Vagina (tissue), 2 donors: ENCODE data around the gene SORCS2. TPM values are rescaled to one million over a fixed set of nuclear protein-coding genes. Genes with fewer than 3 reads are reported as not detected.

Source experiments
- DNase-seq, 2 donors: peaks; one replicate each; pipeline ENCODE4 v3.0.0-alpha.2; 2017; ENCODE audit errors: extremely low spot score in 2 of 2
- H3K27ac ChIP-seq: fragments of 200-600 bp; sonication (generic); one replicate; pipeline ENCODE4 v1.5.1; 2019
- H3K27me3 ChIP-seq: fragments of 200-600 bp; sonication (generic); one replicate; pipeline ENCODE4 v1.5.1; 2019
- H3K36me3 ChIP-seq, 2 donors: fragments of 200-600 bp; sonication (generic); one replicate each; pipeline ENCODE4 v1.5.1; 2017 to 2019
- H3K4me1 ChIP-seq: fragments of 200-600 bp; sonication (generic); one replicate; pipeline ENCODE4 v1.5.1; 2019
- H3K4me3 ChIP-seq, 2 donors: fragments of 200-600 bp; sonication (generic); 1 replicate in 1 of 2; 2 replicates in 1 of 2; pipeline ENCODE4 v1.5.1; 2016 to 2019
- H3K9me3 ChIP-seq: fragments of 200-600 bp; sonication (generic); one replicate; pipeline ENCODE4 v1.5.1; 2019
- POLR2A ChIP-seq, 2 donors: fragments of 450-650 bp; IDR thresholded peaks; one replicate each; pipeline ENCODE4 v1.6.1; 2017; ENCODE audit warnings: antibody characterized with exemption in 2 of 2, mild to moderate bottlenecking in 2 of 2, moderate library complexity in 2 of 2
- POLR2AphosphoS5 ChIP-seq, 2 donors: sonication (generic); formaldehyde crosslinking; IDR thresholded peaks; one replicate each; pipeline ENCODE4 v1.9.0; 2017; ENCODE audit warnings: antibody characterized with exemption in 2 of 2, mild to moderate bottlenecking in 2 of 2, low read depth in 1 of 2; ENCODE audit not compliant: insufficient read depth in 1 of 2
- intact Hi-C: fragments of 100-400 bp; cut with DNase I; formaldehyde crosslinking; loops from one replicate; pipeline ENCODE4 v1.15.1; 2023
- total RNA-seq: library from RNA; depleted of rRNA; stranded (reverse); fragments of >200 nt; gene quantifications from one replicate; pipeline ENCODE4 v1.2.3, GENCODE V29; 2016
- TF ChIP-seq, protein P1 (sequence below), 3 experiments: fragments of 450-650 bp in 2 of 3; fragments of 200-600 bp in 1 of 3; sonication (generic) in 1 of 3; IDR thresholded peaks; one replicate each; pipeline ENCODE4 v1.5.1; 2017 to 2019; ENCODE audit warnings: antibody characterized with exemption in 3 of 3, mild to moderate bottlenecking in 2 of 3, moderate library complexity in 2 of 3

Gene SORCS2
- total RNA-seq, 1 donor from 2014 or later, result 5.4 TPM

DNA sequence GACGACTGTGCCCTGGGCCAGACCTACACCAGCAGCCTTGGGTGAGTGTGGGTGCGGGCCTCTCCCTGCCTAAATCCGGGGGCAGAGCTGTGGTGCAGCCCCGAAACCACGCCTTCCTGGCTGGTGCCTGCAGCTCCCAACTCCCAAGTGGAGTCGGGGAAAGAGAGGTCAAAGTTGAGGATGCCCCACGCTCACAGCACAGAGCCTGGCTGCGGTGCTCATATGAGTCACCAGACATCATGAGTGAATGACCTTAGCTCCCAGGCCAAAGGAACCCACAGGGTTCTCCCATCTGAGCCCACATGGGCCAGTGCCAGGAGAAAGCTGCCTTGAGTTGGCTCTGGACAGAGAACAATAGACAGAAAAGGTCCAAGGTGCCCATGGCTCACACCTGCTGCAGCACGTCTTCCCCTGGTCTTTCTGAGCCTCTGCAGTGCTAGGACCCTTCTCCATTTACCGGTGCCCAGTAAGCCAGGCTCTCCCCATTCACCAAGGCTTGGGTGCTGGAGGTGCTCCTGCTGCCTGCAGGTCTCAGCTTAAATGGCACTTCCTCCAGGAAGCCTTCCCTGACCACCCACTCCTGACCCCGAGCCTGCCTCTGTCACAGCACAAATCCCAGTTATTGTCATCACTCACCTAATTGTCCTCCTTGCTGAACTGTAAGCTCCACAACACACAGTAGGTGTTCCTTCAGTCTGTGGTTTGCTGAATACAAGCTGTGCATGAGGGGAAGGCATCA lies 523.1 kb downstream of the SORCS2 start:
- TF ChIP-seq POLR2A (IDR thresholded peaks at IDR 0.05), result no peak
- TF ChIP-seq, protein P1, sequence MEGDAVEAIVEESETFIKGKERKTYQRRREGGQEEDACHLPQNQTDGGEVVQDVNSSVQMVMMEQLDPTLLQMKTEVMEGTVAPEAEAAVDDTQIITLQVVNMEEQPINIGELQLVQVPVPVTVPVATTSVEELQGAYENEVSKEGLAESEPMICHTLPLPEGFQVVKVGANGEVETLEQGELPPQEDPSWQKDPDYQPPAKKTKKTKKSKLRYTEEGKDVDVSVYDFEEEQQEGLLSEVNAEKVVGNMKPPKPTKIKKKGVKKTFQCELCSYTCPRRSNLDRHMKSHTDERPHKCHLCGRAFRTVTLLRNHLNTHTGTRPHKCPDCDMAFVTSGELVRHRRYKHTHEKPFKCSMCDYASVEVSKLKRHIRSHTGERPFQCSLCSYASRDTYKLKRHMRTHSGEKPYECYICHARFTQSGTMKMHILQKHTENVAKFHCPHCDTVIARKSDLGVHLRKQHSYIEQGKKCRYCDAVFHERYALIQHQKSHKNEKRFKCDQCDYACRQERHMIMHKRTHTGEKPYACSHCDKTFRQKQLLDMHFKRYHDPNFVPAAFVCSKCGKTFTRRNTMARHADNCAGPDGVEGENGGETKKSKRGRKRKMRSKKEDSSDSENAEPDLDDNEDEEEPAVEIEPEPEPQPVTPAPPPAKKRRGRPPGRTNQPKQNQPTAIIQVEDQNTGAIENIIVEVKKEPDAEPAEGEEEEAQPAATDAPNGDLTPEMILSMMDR (IDR thresholded peaks at IDR 0.05), result no peak
- Histone ChIP-seq H3K9me3 (no peaks in the 10 kb centered on the region), H3K4me1 (no peaks in the 10 kb centered on the region), H3K27ac (no peak overlapping the region), H3K27me3 (no peaks in the 10 kb centered on the region), H3K36me3 (no peaks in the 10 kb centered on the region), H3K4me3 (no peak overlapping the region)
- intact Hi-C loops, result loop anchor here (5.0 kb wide), 1 partner anchor 523 kb away; the partner anchor contains the start of gene SORCS2
- DNase-seq, result no peak

DNA sequence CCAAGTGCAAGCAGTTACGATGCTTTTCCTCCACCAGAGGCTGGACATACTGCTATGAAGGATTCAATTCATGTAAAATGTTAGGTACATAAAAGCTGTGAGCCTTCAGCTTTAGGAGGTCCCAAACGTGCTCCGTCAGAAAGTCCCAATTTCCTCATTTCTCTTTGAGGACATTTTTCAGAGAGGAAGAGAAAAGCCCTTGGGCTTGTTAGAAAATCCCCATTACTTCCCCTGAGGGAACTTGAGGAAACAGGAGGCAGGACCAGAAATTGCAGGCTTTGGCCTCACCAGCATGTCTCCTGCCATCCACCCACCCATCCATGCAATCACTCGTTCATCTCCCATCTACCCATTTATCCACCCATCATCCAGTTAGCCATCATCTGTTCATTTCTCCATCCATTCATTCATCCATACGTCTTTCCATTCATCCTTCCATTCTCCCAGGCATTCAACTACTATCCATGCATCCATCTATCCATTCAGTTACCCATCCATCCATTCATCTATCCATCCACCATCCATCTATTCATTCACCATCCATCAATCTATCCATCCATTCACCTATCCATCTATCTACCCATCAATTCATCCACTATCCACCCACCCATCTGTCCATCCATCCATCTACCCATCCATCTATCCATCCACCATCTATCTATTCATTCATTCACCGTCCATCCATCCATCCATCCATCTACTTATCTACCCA lies 523.8 kb downstream of the SORCS2 start:
- no peaks in the 10 kb centered on the region for H3K36me3 ChIP-seq
- intact Hi-C loops, result loop anchor here (5.0 kb wide), 1 partner anchor 524 kb away; the partner anchor contains the start of gene SORCS2

DNA sequence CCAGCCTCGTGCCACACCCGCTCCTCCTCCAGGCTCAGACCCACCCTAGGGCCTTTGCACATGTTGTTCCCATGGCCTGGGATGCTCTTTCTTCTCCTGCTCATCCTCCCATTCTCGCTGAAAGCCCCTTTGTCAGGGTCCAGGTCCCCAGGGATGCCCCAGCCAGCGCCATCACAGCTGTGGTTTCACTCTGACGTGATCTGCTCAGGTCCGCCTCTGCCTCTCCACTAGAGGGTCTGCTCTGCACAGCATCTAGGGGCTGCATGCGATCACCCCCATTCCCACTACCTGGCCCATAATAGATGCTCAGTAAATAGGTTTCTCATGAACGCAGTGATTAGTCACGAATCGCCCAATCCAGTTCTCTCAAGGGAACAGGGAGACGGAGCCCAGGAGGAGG lies 524.8 kb downstream of the SORCS2 start:
- TF ChIP-seq POLR2AphosphoS5 (IDR thresholded peaks at IDR 0.05; ENCODE audit: insufficient read depth in 1 of 2, low read depth in 1 of 2) (no peak), POLR2A (IDR thresholded peaks at IDR 0.05) (no peak)
- TF ChIP-seq, protein P1 (IDR thresholded peaks at IDR 0.05), result no peak
- intact Hi-C loops, result loop anchor here (5.0 kb wide), 1 partner anchor 525 kb away; the partner anchor contains the start of gene SORCS2
- no peaks in the 10 kb centered on the region for H3K9me3 ChIP-seq
- H3K27ac ChIP-seq, result no peak overlapping the region
- H3K27me3 ChIP-seq, result no peaks in the 10 kb centered on the region
- H3K4me1 ChIP-seq, result no peaks in the 10 kb centered on the region
- H3K36me3 ChIP-seq, result no peaks in the 10 kb centered on the region
- DNase-seq, result no peak
- no peak overlapping the region for H3K4me3 ChIP-seq

More for the DNA sequence above, 523.8 kb downstream of the SORCS2 start:
- no peak overlapping the region for H3K27ac ChIP-seq
- H3K4me1 ChIP-seq, result no peaks in the 10 kb centered on the region
- TF ChIP-seq POLR2AphosphoS5 (IDR thresholded peaks at IDR 0.05; ENCODE audit: insufficient read depth in 1 of 2, low read depth in 1 of 2) (no peak), POLR2A (IDR thresholded peaks at IDR 0.05) (no peak)
- TF ChIP-seq, protein P1 (IDR thresholded peaks at IDR 0.05), result no peak
- H3K27me3 ChIP-seq, result no peaks in the 10 kb centered on the region
- no peak for DNase-seq
- H3K9me3 ChIP-seq, result no peaks in the 10 kb centered on the region
- H3K4me3 ChIP-seq, result no peak overlapping the region

DNA sequence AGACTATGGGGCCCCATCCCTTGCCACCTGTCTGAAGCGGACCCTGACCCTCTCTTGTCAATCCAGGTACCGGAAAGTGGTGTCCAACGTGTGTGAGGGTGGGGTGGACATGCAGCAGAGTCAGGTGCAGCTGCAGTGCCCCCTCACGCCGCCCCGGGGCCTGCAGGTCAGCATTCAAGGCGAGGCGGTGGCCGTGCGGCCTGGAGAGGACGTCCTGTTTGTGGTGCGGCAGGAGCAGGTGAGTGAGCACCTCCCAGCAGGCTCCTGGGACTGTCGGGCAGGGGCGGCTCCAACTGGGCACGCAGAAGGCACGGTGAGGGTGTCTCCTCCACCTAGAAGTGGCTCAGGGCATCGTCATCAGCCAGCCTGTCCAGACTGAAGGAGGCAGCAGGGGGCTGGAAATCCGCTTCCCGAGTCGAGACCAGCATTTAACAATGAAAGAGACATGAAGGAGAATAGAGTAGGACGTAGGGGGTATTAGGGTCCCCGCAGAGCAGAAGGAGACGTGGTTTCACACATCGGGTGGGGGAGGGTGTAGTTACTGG lies 525.7 kb downstream of the SORCS2 start:
- no peaks in the 10 kb centered on the region for H3K27me3 ChIP-seq
- intact Hi-C loops, result loop anchor here (5.0 kb wide), 1 partner anchor 526 kb away; the partner anchor contains the start of gene SORCS2

More for the DNA sequence above, 525.7 kb downstream of the SORCS2 start:
- Histone ChIP-seq H3K4me3 (no peak overlapping the region), H3K36me3 (no peaks in the 10 kb centered on the region), H3K27ac (no peak overlapping the region), H3K4me1 (no peaks in the 10 kb centered on the region), H3K9me3 (no peaks in the 10 kb centered on the region)
- TF ChIP-seq POLR2AphosphoS5 (IDR thresholded peaks at IDR 0.05; ENCODE audit: insufficient read depth in 1 of 2, low read depth in 1 of 2) (no peak), POLR2A (IDR thresholded peaks at IDR 0.05) (no peak)
- TF ChIP-seq, protein P1 (IDR thresholded peaks at IDR 0.05), result no peak
- no peak for DNase-seq
